Adipocyte (in vitro differentiated cells): Measurements from ENCODE around the gene ST6GALNAC4.
A peak's percentile ranks its signal among the peaks of the same experiment; 100 is the strongest.

Experiments used
- DNase-seq: peaks from one replicate; pipeline ENCODE4 v3.0.0-alpha.2; 2015; ENCODE audit warnings: low read depth
- H3K27me3 ChIP-seq: replicated peaks from 2 replicates; pipeline ENCODE4 v1.7.0; 2013; ENCODE audit warnings: mild to moderate bottlenecking, low read length, moderate library complexity; ENCODE audit not compliant: control insufficient read depth, insufficient read depth
- H3K36me3 ChIP-seq: 2 replicates; pipeline ENCODE4 v1.7.0; 2013; ENCODE audit warnings: low read length, mild to moderate bottlenecking, moderate library complexity; ENCODE audit not compliant: control insufficient read depth, insufficient read depth, severe bottlenecking
- H3K4me1 ChIP-seq: 2 replicates; pipeline ENCODE4 v1.7.0; 2013; ENCODE audit warnings: mild to moderate bottlenecking, low read length, moderate library complexity; ENCODE audit not compliant: control insufficient read depth, insufficient read depth
- H3K4me3 ChIP-seq: 2 replicates; pipeline ENCODE4 v1.7.0; 2013; ENCODE audit warnings: mild to moderate bottlenecking, low read length, moderate library complexity
- H3K9ac ChIP-seq: 2 replicates; pipeline ENCODE4 v1.7.0; 2013; ENCODE audit warnings: mild to moderate bottlenecking, low read length, moderate library complexity
- H3K9me3 ChIP-seq: 2 replicates; pipeline ENCODE4 v1.7.0; 2013; ENCODE audit warnings: mild to moderate bottlenecking, low read length, moderate library complexity; ENCODE audit not compliant: control insufficient read depth

ST6GALNAC4 gene

GRCh38 chr9:127916720-127917581, at the start of gene ST6GALNAC4:
TSS of gene ST6GALNAC4 (minus strand) at chr9:127917041. CDS start at chr9:127916419, 622 bp downstream.
- Histone ChIP-seq H3K36me3 (peaks cover 23% of the 10 kb centered on the region), H3K9me3 (no peaks in the 10 kb centered on the region), H3K27me3 (no peaks in the 10 kb centered on the region), H3K4me1 (peaks cover 64% of the 10 kb centered on the region), H3K9ac (peak within 1 kb of the TSS; percentile 97), H3K4me3 (peak within 1 kb of the TSS; percentile 97)
- peak; percentile 98 for DNase-seq

- H3K36me3 ChIP-seq = no peaks in the 10 kb centered on the region
- H3K9ac ChIP-seq = peak overlapping the region; percentile 62
- no peak for DNase-seq
- no peak overlapping the region for H3K4me3 ChIP-seq
- H3K4me1 ChIP-seq = peaks cover 61% of the 10 kb centered on the region
- no peaks in the 10 kb centered on the region for H3K9me3 ChIP-seq
- H3K27me3 ChIP-seq = no peaks in the 10 kb centered on the region
Measured at GRCh38 chr9:127965953-127966352, 49.1 kb upstream of the ST6GALNAC4 start.

DNA sequence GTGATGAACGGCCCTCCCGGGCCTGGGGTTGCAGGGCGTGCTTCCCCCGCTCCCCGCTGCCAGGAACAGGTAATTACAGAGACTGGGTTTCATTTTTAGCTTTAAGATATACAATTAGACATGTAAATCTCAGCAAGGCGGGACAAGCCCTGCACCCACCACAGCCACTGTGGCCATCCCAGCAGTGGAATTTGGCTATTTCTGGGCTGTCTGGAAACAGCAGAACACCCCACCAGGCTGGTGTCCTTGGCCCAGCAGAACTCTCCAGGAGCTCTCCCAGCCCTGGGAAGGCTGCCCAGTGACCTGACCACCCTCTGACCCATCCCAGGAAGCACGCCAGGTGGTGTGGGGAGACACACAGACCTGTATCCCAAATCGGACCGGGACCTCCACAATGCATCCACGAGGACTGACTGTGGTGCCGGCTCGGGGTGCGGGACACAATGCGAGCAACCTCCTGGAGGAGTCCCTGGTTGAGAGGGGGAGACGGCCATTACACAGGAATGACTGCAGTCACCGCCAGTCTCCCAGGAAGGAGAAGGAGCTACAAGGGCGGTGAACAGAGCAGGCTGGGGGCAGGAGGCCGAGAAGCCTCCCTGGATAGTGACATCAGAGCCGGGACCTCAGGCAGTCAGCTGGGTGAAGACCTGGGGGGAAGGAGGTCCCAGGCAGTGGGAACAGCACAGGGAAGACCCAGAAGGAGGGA, 46.7 kb upstream of the ST6GALNAC4 start:
- H3K36me3 ChIP-seq = no peaks in the 10 kb centered on the region
- peak overlapping the region; percentile 1 for H3K9ac ChIP-seq
- no peak overlapping the region for H3K4me3 ChIP-seq
- H3K4me1 ChIP-seq = peaks cover 59% of the 10 kb centered on the region
- no peak for DNase-seq
- H3K9me3 ChIP-seq = no peaks in the 10 kb centered on the region
- H3K27me3 ChIP-seq = no peaks in the 10 kb centered on the region

DNA sequence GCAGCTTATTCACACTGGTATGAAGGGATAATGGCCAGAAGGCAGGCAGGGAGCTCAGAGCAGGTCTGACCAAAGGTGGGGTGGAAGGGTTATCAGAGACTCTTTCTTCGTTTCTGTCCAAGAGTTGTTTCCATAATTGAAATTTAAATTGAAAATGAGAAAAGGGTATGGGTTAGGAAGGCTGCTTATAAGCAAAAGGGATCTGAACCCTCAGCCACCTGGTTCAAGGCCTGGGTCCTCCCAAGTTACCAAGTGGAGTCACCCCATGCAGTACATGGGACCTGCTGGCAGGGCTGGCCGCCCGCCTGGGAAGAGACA, 46.2 kb upstream of the ST6GALNAC4 start:
- no peak for DNase-seq
- Histone ChIP-seq H3K4me1 (peaks cover 54% of the 10 kb centered on the region), H3K9ac (peak overlapping the region; percentile 1), H3K4me3 (no peak overlapping the region), H3K9me3 (no peaks in the 10 kb centered on the region), H3K27me3 (no peaks in the 10 kb centered on the region), H3K36me3 (no peaks in the 10 kb centered on the region)

GRCh38 chr9:127962278-127962677, 45.4 kb upstream of the ST6GALNAC4 start:
- Histone ChIP-seq H3K36me3 (no peaks in the 10 kb centered on the region), H3K9ac (no peak overlapping the region), H3K27me3 (no peaks in the 10 kb centered on the region), H3K4me1 (peaks cover 48% of the 10 kb centered on the region), H3K4me3 (no peak overlapping the region), H3K9me3 (no peaks in the 10 kb centered on the region)
- no peak for DNase-seq

DNA sequence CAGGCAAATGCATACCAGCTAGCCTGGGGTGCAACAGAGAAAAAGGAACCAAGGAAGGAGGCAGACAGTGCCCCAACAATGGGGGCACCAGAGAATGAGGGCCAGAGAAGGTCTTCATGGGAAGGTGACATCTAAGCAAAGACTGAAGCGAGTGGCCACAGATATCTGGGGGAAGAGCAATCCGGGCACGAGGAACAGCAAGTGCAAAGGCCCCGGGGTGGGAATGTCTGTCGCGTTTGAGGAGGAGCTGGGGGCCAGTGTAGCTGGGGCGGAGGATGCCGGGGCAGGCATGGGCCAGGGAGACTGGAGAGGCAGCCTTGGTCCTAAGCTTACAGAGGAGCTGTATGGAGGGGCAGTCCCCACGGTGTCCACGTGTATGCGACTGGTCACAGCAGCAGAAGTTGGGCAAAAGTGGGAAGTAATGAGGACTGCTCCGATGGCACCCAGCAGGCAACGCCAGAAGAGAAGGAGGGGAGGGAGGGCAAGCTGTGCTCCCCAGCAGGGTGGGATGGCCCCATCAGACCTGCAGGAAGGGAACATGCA, 44.8 kb upstream of the ST6GALNAC4 start:
- Histone ChIP-seq H3K4me1 (peaks cover 42% of the 10 kb centered on the region), H3K36me3 (no peaks in the 10 kb centered on the region), H3K9me3 (no peaks in the 10 kb centered on the region), H3K9ac (no peak overlapping the region), H3K4me3 (no peak overlapping the region), H3K27me3 (no peaks in the 10 kb centered on the region)
- DNase-seq = no peak

- no peaks in the 10 kb centered on the region for H3K36me3 ChIP-seq
- peaks cover 37% of the 10 kb centered on the region for H3K4me1 ChIP-seq
- no peak overlapping the region for H3K4me3 ChIP-seq
- no peak for DNase-seq
- no peaks in the 10 kb centered on the region for H3K9me3 ChIP-seq
- H3K27me3 ChIP-seq = no peaks in the 10 kb centered on the region
- peak overlapping the region; percentile 32 for H3K9ac ChIP-seq
Measured at GRCh38 chr9:127961155-127961490, 44.3 kb upstream of the ST6GALNAC4 start.

DNA sequence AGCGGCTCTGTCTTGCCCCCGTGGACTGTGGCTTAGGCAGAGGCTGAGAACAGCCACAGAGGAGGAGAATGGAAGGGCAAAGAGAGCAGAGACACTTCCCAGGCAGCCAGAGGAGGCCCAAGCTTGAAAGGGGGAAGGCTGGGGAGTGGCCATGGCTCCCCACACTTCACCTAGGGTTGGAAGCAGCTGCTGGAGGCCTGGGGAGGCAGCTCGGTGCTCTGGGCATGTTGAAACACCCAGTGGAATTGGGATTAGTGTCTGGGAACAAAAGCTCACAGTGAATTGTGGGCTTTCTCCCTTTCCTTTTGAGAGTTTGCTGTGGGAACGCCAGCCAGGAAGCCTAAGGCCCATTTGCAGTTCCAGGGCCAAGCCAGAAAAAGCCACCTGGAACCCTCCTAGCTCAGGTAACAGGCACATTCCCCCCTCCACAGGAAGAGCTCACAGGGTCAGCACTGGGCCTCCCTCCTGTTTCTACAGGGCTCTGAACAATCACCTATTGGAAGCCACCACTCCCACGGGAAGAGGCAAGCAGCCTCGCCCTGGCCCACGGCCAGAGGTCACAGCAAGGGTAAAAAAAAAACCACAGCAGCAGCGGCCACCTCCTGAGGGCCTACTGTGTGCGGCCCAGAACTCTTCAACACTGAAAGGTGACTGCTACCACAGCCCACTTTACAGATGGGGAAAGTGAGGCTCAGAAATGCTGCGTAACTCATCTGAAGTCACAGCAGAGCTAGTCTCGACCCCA, 43.7 kb upstream of the ST6GALNAC4 start:
- H3K9ac ChIP-seq = peak overlapping the region; percentile 32
- H3K36me3 ChIP-seq = no peaks in the 10 kb centered on the region
- no peak overlapping the region for H3K4me3 ChIP-seq
- H3K4me1 ChIP-seq = peaks cover 31% of the 10 kb centered on the region
- H3K9me3 ChIP-seq = no peaks in the 10 kb centered on the region
- peak; percentile 75 for DNase-seq
- no peaks in the 10 kb centered on the region for H3K27me3 ChIP-seq

DNA sequence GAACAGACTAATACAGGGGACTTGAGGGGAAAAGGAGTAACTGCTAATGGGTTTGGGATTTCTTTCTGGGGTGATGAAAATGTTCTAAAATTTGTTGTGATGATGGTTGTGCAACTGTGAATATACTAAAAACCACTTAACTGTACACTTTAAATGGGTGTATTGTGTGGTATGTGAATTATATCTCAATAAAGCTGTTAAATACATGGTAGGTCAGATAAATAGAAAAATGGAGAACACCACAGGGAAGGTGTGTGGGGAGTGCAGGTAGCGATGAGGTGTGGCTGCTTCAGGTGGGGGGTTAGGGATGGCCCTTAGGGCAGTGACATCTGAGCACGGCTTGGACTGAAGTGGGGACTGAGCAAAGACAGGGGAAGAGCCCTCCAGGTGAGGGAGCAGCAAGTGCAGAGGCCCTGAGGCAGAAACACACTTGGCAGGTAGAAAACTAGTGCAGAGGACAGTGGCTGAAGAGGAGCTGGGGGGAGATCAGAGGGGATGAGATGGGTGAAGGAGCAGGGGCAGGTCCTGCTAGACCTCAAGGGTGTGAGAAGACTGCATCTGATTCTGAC, 43.1 kb upstream of the ST6GALNAC4 start:
- Histone ChIP-seq H3K9ac (peak overlapping the region; percentile 7), H3K36me3 (no peaks in the 10 kb centered on the region), H3K27me3 (no peaks in the 10 kb centered on the region), H3K4me3 (no peak overlapping the region), H3K4me1 (peaks cover 27% of the 10 kb centered on the region), H3K9me3 (no peaks in the 10 kb centered on the region)
- DNase-seq = no peak

DNA sequence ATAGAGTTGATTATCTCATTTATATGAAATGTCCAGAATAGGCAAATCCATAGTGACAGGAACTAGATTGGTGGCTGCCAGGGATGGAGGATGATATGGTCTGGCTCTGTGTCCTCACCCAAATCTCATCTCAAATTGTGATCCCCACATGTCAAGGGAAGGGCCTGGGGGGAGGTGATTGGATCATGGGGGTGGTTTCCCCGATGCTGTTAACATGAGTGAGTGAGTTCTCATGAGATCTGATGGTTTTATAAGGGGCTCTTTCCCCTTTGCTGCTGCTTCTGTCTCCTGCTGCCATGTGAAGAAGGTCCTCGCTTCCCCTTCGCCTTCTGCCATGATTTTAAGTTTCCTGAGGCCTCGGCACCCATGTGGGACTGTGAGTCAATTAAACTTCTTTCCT, 42.6 kb upstream of the ST6GALNAC4 start:
- no peak for DNase-seq
- H3K4me3 ChIP-seq = no peak overlapping the region
- no peaks in the 10 kb centered on the region for H3K9me3 ChIP-seq
- H3K36me3 ChIP-seq = no peaks in the 10 kb centered on the region
- no peak overlapping the region for H3K9ac ChIP-seq
- peaks cover 27% of the 10 kb centered on the region for H3K4me1 ChIP-seq
- no peaks in the 10 kb centered on the region for H3K27me3 ChIP-seq

DNA sequence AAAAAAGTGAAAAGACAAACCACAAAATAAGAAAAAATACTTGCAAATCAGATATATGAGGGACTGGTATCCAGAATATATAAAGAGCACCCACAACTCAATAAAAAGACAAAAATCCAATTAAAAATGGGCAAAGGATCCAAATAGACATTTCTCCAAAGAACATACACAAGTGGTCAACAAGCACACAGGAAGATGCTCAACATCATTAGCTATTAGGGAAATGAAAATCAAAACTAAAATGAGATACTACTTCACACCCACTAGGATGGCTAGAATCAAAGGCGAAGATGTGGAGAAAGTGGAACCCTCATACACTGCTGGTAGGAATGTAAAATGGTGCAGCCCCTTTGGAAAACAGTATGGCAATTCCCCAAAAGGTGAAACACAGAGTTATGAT, 41.9 kb upstream of the ST6GALNAC4 start:
- H3K4me3 ChIP-seq = no peak overlapping the region
- DNase-seq = no peak
- H3K9me3 ChIP-seq = no peaks in the 10 kb centered on the region
- H3K4me1 ChIP-seq = peaks cover 27% of the 10 kb centered on the region
- H3K27me3 ChIP-seq = no peaks in the 10 kb centered on the region
- H3K36me3 ChIP-seq = no peaks in the 10 kb centered on the region
- H3K9ac ChIP-seq = no peak overlapping the region
